Neural cell (in vitro differentiated cells): Measurements from ENCODE around the gene PHF12. TPM values are rescaled to one million over a fixed set of nuclear protein-coding genes. Genes with fewer than 3 reads are reported as not detected.

Source experiments
- H2AFZ ChIP-seq: fragments of 200-600, 300-800 bp; sonication (generic), shearing (Covaris generic); 2 replicates; pipeline ENCODE4 v1.6.0; 2014; ENCODE audit warnings: low read depth, mild to moderate bottlenecking, antibody characterized with exemption, low read length, moderate library complexity
- H3F3A ChIP-seq: fragments of 200-600 bp; shearing (Covaris generic); 2 replicates; pipeline ENCODE4 v1.6.1; 2016; ENCODE audit warnings: mild to moderate bottlenecking, moderate library complexity, mixed read lengths, antibody characterized with exemption, low read length; ENCODE audit not compliant: insufficient read depth, poor library complexity, severe bottlenecking
- H3K27ac ChIP-seq: fragments of 200-600, 300-800 bp; sonication (generic), shearing (Covaris generic); 2 replicates; pipeline ENCODE4 v1.5.1; 2014; ENCODE audit warnings: mild to moderate bottlenecking, low read length, moderate library complexity
- H3K27me3 ChIP-seq: fragments of 300-800, 200-600 bp; sonication (generic), shearing (Covaris generic); 2 replicates; pipeline ENCODE4 v1.6.0; 2014; ENCODE audit warnings: mild to moderate bottlenecking, low read depth, low read length, moderate library complexity; ENCODE audit not compliant: insufficient read depth
- H3K36me3 ChIP-seq: fragments of 300-800, 200-600 bp; sonication (generic), shearing (Covaris generic); 2 replicates; pipeline ENCODE4 v1.5.1; 2014; ENCODE audit warnings: mild to moderate bottlenecking, antibody characterized with exemption, low read length, moderate library complexity; ENCODE audit not compliant: insufficient read depth
- H3K4me2 ChIP-seq: fragments of 300-800, 200-600 bp; sonication (generic), shearing (Covaris generic); 2 replicates; pipeline ENCODE4 v1.6.0; 2014; ENCODE audit warnings: mild to moderate bottlenecking, low read length
- H3K4me3 ChIP-seq: fragments of 300-800, 200-600 bp; sonication (generic), shearing (Covaris generic); 2 replicates; pipeline ENCODE4 v1.5.1; 2014; ENCODE audit warnings: mild to moderate bottlenecking, low read length, moderate library complexity
- H3K79me2 ChIP-seq: fragments of 200-600 bp; shearing (Covaris generic); replicated peaks from 2 replicates; pipeline ENCODE4 v1.6.0; 2014; ENCODE audit warnings: mild to moderate bottlenecking, low read length, moderate library complexity; ENCODE audit not compliant: insufficient read depth
- H3K9ac ChIP-seq: fragments of 300-800, 200-600 bp; sonication (generic), shearing (Covaris generic); 2 replicates; pipeline ENCODE4 v1.6.1; 2016; ENCODE audit warnings: mild to moderate bottlenecking, low read length, mixed read lengths
- H3K9me2 ChIP-seq: fragments of 200-600 bp; shearing (Covaris generic); 2 replicates; pipeline ENCODE4 v1.6.1; 2016; ENCODE audit warnings: mild to moderate bottlenecking, low read length, mixed read lengths; ENCODE audit not compliant: insufficient read depth
- H3K9me3 ChIP-seq: fragments of 200-600, 300-800 bp; sonication (generic), shearing (Covaris generic); 2 replicates; pipeline ENCODE4 v1.6.1; 2016; ENCODE audit warnings: mild to moderate bottlenecking, mixed run types, low read length, moderate library complexity, mixed read lengths
- H4K20me1 ChIP-seq: fragments of 200-600 bp; shearing (Covaris generic); 2 replicates; pipeline ENCODE4 v1.6.1; 2016; ENCODE audit warnings: mild to moderate bottlenecking, mixed run types; ENCODE audit not compliant: insufficient read depth
- EP300 ChIP-seq: fragments of 450-650 bp; conservative IDR thresholded peaks from 2 replicates; pipeline ENCODE4 v1.6.1; 2014; ENCODE audit warnings: antibody characterized with exemption, mild to moderate bottlenecking, moderate library complexity; ENCODE audit not compliant: poor library complexity, severe bottlenecking
- EZH2 ChIP-seq: fragments of 200-600, 300-800 bp; shearing (Covaris generic), sonication (generic); IDR thresholded peaks from 2 replicates; pipeline ENCODE4 v1.6.1; 2014; ENCODE audit warnings: antibody characterized with exemption, low read length, borderline replicate concordance, mild to moderate bottlenecking; ENCODE audit not compliant: insufficient read depth, poor library complexity, severe bottlenecking
- MXI1 ChIP-seq: fragments of 450-650 bp; conservative IDR thresholded peaks from 2 replicates; pipeline ENCODE4 v1.6.1; 2014; ENCODE audit warnings: antibody characterized with exemption, mild to moderate bottlenecking; ENCODE audit not compliant: poor library complexity, severe bottlenecking
- POLR2AphosphoS5 ChIP-seq: IDR thresholded peaks from 2 replicates; pipeline ENCODE4 v1.6.1; 2012
- RAD21 ChIP-seq: fragments of 450-650 bp; conservative IDR thresholded peaks from 2 replicates; pipeline ENCODE4 v1.6.1; 2014; ENCODE audit warnings: antibody characterized with exemption, mild to moderate bottlenecking, moderate library complexity
- SMC3 ChIP-seq: fragments of 450-650 bp; conservative IDR thresholded peaks from 2 replicates; pipeline ENCODE4 v1.6.1; 2014; ENCODE audit warnings: antibody characterized with exemption, mild to moderate bottlenecking, moderate library complexity; ENCODE audit not compliant: poor library complexity
- TAF1 ChIP-seq: IDR thresholded peaks from 2 replicates; pipeline ENCODE4 v1.6.1; 2012; ENCODE audit warnings: low read depth
- polyA plus RNA-seq: library from polyadenylated mRNA; depleted of rRNA; stranded (reverse); fragments of >200 nt; gene quantifications from 2 replicates; pipeline ENCODE4 v1.2.3, GENCODE V29; 2014
- TF ChIP-seq, protein P1 (sequence below): IDR thresholded peaks from 2 replicates; pipeline ENCODE4 v1.6.1; 2012; ENCODE audit warnings: borderline replicate concordance
- TF ChIP-seq, protein P2 (sequence below): fragments of 450-650 bp; IDR thresholded peaks from 2 replicates; pipeline ENCODE4 v1.5.1; 2014; ENCODE audit warnings: antibody characterized with exemption, mild to moderate bottlenecking, moderate library complexity; ENCODE audit not compliant: poor library complexity, severe bottlenecking

Gene PHF12
- polyA plus RNA-seq, 1 donor from 2014 or later: 10.4 TPM

GRCh38 chr17:28972437-28972836 lies 21.1 kb upstream of the PHF12 start:
- H3K9me3 ChIP-seq: no peaks in the 10 kb centered on the region
- no peaks in the 10 kb centered on the region for H3K9me2 ChIP-seq
- H2AFZ ChIP-seq: no peak overlapping the region
- no peak overlapping the region for H3K4me3 ChIP-seq
- TF ChIP-seq, protein P1, sequence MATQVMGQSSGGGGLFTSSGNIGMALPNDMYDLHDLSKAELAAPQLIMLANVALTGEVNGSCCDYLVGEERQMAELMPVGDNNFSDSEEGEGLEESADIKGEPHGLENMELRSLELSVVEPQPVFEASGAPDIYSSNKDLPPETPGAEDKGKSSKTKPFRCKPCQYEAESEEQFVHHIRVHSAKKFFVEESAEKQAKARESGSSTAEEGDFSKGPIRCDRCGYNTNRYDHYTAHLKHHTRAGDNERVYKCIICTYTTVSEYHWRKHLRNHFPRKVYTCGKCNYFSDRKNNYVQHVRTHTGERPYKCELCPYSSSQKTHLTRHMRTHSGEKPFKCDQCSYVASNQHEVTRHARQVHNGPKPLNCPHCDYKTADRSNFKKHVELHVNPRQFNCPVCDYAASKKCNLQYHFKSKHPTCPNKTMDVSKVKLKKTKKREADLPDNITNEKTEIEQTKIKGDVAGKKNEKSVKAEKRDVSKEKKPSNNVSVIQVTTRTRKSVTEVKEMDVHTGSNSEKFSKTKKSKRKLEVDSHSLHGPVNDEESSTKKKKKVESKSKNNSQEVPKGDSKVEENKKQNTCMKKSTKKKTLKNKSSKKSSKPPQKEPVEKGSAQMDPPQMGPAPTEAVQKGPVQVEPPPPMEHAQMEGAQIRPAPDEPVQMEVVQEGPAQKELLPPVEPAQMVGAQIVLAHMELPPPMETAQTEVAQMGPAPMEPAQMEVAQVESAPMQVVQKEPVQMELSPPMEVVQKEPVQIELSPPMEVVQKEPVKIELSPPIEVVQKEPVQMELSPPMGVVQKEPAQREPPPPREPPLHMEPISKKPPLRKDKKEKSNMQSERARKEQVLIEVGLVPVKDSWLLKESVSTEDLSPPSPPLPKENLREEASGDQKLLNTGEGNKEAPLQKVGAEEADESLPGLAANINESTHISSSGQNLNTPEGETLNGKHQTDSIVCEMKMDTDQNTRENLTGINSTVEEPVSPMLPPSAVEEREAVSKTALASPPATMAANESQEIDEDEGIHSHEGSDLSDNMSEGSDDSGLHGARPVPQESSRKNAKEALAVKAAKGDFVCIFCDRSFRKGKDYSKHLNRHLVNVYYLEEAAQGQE: no peak
- TF ChIP-seq EZH2: no peak
- TF ChIP-seq, protein P2, sequence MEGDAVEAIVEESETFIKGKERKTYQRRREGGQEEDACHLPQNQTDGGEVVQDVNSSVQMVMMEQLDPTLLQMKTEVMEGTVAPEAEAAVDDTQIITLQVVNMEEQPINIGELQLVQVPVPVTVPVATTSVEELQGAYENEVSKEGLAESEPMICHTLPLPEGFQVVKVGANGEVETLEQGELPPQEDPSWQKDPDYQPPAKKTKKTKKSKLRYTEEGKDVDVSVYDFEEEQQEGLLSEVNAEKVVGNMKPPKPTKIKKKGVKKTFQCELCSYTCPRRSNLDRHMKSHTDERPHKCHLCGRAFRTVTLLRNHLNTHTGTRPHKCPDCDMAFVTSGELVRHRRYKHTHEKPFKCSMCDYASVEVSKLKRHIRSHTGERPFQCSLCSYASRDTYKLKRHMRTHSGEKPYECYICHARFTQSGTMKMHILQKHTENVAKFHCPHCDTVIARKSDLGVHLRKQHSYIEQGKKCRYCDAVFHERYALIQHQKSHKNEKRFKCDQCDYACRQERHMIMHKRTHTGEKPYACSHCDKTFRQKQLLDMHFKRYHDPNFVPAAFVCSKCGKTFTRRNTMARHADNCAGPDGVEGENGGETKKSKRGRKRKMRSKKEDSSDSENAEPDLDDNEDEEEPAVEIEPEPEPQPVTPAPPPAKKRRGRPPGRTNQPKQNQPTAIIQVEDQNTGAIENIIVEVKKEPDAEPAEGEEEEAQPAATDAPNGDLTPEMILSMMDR: no peak
- no peak for TF ChIP-seq SMC3
- TF ChIP-seq TAF1: no peak
- TF ChIP-seq RAD21: no peak
- no peak for TF ChIP-seq POLR2AphosphoS5
- TF ChIP-seq EP300: no peak
- no peak for TF ChIP-seq MXI1
- no peak overlapping the region for H3K27ac ChIP-seq
- no peaks in the 10 kb centered on the region for H3K27me3 ChIP-seq
- no peaks in the 10 kb centered on the region for H3K79me2 ChIP-seq
- no peak overlapping the region for H3K9ac ChIP-seq
- H3K4me2 ChIP-seq: no peak overlapping the region
- no peaks in the 10 kb centered on the region for H3K36me3 ChIP-seq
- H4K20me1 ChIP-seq: no peaks in the 10 kb centered on the region
- no peaks in the 10 kb centered on the region for H3F3A ChIP-seq

- Histone ChIP-seq H3K27ac (no peak overlapping the region), H3K36me3 (no peaks in the 10 kb centered on the region), H3K4me2 (no peak overlapping the region), H3K4me3 (no peak overlapping the region), H3K9me3 (no peaks in the 10 kb centered on the region), H2AFZ (no peak overlapping the region), H4K20me1 (no peaks in the 10 kb centered on the region), H3K27me3 (no peaks in the 10 kb centered on the region), H3K9me2 (no peaks in the 10 kb centered on the region), H3K79me2 (no peaks in the 10 kb centered on the region), H3F3A (no peaks in the 10 kb centered on the region), H3K9ac (no peak overlapping the region)
- TF ChIP-seq TAF1 (no peak), EP300 (no peak), EZH2 (no peak), POLR2AphosphoS5 (no peak)
- TF ChIP-seq, protein P1: no peak
These were observed 19.6 kb upstream of the PHF12 start for GRCh38 chr17:28970879-28971278.
